Bronchial epithelial cell (primary cell): ENCODE measurements around the gene LRMDA. TPM values are rescaled to one million over a fixed set of nuclear protein-coding genes. Genes with fewer than 3 reads are reported as not detected.

Source experiments
- DNase-seq: peaks from one replicate; pipeline ENCODE4 v3.0.0-alpha.2; 2010; ENCODE audit warnings: low read depth
- FAIRE-seq: peaks from 2 replicates; lab custom pipeline; 2011; peaks lifted over from hg19 to GRCh38; lab: Jason Lieb, UNC
- H3K27me3 ChIP-seq: 2 replicates; pipeline ENCODE4 v1.5.1; 2011; ENCODE audit warnings: low read length; ENCODE audit not compliant: control insufficient read depth, insufficient read depth
- H3K36me3 ChIP-seq: 2 replicates; pipeline ENCODE4 v1.5.1; 2011; ENCODE audit warnings: low read length; ENCODE audit not compliant: control insufficient read depth, insufficient read depth
- H3K4me3 ChIP-seq: 2 replicates; pipeline ENCODE4 v1.5.1; 2011; ENCODE audit warnings: mild to moderate bottlenecking, low read depth, low read length, control low read depth
- total RNA-seq: library from RNA; depleted of rRNA; stranded (reverse); fragments of >200 nt; gene quantifications from 2 replicates; pipeline ENCODE4 v1.2.1, GENCODE V29; 2014
- TF ChIP-seq, protein P1 (sequence below): IDR thresholded peaks from 2 replicates; pipeline ENCODE4 v1.5.1; 2011; ENCODE audit warnings: mild to moderate bottlenecking, moderate library complexity, low read length, control low read depth, inconsistent platforms; ENCODE audit not compliant: insufficient read depth, severe bottlenecking

Gene LRMDA
- total RNA-seq, 1 donor from 2014 or later = 1.6 TPM

GRCh38 chr10:75392744-75393143 lies 38.7 kb upstream of the LRMDA start:
- FAIRE-seq (peak; percentile 18), DNase-seq (no peak)
- TF ChIP-seq, protein P1, sequence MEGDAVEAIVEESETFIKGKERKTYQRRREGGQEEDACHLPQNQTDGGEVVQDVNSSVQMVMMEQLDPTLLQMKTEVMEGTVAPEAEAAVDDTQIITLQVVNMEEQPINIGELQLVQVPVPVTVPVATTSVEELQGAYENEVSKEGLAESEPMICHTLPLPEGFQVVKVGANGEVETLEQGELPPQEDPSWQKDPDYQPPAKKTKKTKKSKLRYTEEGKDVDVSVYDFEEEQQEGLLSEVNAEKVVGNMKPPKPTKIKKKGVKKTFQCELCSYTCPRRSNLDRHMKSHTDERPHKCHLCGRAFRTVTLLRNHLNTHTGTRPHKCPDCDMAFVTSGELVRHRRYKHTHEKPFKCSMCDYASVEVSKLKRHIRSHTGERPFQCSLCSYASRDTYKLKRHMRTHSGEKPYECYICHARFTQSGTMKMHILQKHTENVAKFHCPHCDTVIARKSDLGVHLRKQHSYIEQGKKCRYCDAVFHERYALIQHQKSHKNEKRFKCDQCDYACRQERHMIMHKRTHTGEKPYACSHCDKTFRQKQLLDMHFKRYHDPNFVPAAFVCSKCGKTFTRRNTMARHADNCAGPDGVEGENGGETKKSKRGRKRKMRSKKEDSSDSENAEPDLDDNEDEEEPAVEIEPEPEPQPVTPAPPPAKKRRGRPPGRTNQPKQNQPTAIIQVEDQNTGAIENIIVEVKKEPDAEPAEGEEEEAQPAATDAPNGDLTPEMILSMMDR = no peak
- no peaks in the 10 kb centered on the region for H3K27me3 ChIP-seq
- H3K4me3 ChIP-seq = no peak overlapping the region
- H3K36me3 ChIP-seq = no peaks in the 10 kb centered on the region

- FAIRE-seq (no peak), DNase-seq (no peak)
- TF ChIP-seq, protein P1 = no peak
- Histone ChIP-seq H3K4me3 (no peak overlapping the region), H3K36me3 (peaks cover 4% of the 10 kb centered on the region), H3K27me3 (no peaks in the 10 kb centered on the region)
Measured at GRCh38 chr10:75394221-75394620, 37.2 kb upstream of the LRMDA start.

DNA sequence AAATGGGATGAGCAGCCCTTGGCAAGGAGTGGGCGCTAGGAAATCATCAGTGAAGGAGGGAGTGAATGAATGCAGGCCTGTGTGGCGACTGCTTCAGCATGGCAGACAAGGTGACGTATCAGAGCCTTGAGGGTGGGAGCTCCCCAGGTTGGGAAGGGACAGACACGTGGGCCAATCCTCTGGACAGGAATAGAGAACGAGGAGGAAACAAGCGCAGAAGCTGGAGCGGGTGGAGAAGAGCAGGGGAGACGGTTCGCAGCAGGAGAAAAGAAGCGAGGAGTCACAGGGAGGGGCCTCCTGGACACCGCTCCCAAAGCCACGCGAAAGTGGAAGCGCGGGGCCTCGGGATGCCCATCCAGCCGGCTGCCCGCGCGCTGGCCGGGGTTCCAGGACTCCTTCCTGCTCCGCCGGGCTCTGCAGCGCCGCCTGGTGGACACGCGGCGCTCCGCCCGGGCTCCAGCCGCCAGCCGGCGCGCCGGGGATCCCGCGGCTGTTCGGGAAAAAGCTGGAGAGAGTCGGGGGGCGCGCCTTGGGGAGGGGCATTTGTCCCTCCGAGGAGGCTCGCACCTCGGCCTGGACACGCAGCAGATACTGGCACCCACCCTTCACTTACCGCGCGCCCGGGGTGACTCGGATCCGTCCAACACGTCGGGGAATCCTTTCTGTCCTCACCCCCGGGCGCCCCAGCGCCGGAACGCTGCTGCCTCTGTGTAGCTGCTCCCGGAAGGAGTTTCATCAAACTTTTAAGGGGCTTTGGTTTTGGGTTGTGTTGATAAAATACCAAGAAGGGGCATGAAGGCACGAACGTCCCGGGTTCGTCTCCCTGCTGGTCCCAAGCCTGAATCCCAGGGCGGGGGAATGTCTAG lies 36.1 kb upstream of the LRMDA start:
- H3K4me3 ChIP-seq = peak overlapping the region; percentile 35
- no peak for DNase-seq
- no peak for FAIRE-seq
- H3K27me3 ChIP-seq = no peaks in the 10 kb centered on the region
- H3K36me3 ChIP-seq = peaks cover 6% of the 10 kb centered on the region
- TF ChIP-seq, protein P1 = peak; percentile 77

GRCh38 chr10:75395932-75396630 lies 35.3 kb upstream of the LRMDA start:
- Histone ChIP-seq H3K4me3 (peak overlapping the region; percentile 35), H3K36me3 (peaks cover 6% of the 10 kb centered on the region), H3K27me3 (no peaks in the 10 kb centered on the region)
- DNase-seq (no peak), FAIRE-seq (no peak)
- TF ChIP-seq, protein P1 = no peak

- H3K4me3 ChIP-seq = peak overlapping the region; percentile 35
- DNase-seq (no peak), FAIRE-seq (no peak)
- TF ChIP-seq, protein P1 = no peak
- H3K36me3 ChIP-seq = peaks cover 6% of the 10 kb centered on the region
- no peaks in the 10 kb centered on the region for H3K27me3 ChIP-seq
Measured at GRCh38 chr10:75396631-75397495, 34.6 kb upstream of the LRMDA start.
